GM18511 (cell line): Measurements from ENCODE around the gene NEFH.

Experiments used
- ATAC-seq: cut with Tn5 transposase; IDR thresholded peaks from one replicate; pipeline ENCODE4 v1.9.1; 2021; ENCODE audit warnings: mild to moderate bottlenecking, moderate library complexity; ENCODE audit not compliant: unreplicated experiment

Gene NEFH

DNA sequence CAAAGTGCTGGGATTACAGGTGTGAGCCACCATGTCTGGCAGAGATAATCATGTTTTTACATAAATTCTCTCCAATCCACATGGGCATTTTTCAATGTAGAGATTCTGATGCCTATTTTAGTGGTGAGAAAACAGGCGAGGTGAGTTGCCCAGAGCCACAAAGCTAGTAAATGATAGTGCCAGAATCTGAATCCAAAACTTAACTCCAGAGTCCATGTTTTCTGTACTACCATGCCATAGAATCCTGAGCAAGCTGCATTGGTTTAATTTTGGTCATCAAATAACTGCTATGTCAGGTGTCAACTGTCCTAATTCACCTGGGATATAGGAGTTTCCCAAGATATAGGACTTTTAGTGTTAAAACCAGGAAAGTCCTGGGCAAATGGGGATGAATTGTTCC lies 13.6 kb downstream of the NEFH start:
- no peak for ATAC-seq

DNA sequence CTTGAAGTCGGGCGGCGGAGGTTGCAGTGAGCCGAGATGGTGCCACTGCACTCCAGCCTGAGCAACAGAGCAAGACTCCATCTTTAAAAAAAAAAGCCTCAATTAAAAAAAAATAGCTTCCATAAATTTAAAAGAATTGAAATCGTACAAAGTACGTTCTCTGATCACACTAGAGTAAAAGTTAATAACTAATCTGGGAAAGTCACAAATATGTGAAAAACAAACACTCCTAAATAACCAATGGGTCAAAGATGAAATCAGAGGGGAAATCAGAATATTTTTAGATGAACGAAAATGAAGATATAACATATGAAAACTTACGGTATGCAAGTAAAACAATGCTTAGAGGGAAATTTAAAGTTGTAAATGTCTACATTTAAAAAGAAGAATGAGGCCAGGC lies 19.8 kb downstream of the NEFH start:
- no peak for ATAC-seq

DNA sequence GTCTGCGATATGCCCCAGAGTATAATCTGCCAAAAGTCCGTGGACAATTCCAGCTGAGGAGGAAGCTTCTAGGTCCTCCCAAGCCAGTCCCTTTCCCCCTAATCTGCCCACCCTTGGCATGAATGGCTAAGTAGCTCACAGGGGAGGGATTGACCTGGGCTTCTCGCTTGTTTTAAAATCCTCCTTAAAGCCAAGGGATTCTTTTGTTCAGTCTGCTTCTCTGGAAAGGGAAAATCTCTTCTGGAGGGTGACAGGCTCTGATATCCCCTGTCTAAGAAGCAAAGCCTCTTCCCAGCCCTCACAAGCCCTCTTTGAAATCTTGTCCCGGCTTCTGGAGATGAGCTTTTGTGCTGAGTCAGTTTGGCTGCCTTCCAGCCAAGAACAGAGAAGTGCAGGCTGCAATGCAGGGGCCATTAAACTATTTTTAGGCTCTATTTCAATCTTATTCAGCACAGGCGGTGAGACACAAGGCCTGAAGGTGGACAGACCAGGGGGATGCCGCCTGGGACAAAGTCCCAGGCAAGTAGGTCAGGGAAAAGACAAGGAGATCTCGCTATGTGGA lies 23.9 kb downstream of the NEFH start:
- no peak for ATAC-seq

DNA sequence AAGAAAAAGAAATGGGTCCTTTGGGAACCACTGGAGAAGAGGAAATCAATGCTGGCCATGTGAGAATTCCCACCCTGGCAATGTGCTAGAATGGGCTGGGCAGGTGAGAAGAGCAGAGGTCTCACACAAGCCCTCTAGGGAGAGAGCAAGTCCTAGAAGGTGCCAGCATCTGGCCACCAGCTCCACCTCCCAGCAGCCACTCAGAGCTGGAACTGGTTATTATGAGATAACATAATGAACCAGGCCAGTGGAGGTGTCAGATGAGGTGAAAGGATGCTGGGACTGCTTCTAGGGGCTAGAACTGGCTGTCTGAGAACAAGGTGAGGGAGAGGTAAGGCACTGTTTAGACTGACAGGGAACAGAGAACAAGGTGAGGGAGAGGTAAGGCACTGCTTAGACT lies 29.3 kb downstream of the NEFH start:
- no peak for ATAC-seq

DNA sequence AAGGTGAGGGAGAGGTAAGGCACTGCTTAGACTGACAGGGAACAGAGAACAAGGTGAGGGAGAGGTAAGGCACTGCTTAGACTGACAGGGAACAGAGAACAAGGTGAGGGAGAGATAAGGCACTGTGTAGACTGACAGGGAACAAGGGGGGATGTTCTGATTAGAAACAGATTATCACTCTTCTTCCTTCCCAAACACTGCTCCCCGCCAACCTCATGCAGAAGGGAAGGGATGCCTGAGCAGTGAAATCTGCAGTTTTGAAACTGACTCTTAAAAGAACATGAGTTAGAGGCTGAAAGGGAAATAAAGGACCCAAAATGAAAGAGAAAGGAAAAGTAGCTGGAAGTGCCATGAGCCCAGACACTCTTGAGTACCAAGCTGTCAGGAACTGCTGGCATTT lies 29.8 kb downstream of the NEFH start:
- no peak for ATAC-seq

DNA sequence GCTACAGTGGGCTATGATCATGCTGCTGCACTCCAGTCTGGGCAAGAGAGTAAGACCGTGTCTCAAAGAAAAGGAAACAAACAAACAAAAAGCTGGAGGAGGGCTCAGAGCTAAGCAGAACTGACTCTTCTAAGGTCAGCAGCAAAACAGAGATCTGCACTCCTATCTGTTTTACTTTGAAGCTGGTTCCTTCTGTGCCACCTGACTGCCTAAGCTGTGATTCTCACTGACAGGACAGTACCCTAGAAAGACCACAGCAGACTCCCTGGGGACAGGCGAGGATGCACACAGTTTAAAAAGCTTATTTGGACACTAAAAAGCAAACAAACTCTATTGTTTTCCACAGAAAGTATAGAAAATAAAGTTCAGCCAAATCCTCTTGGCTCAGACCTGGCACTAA lies 30.5 kb downstream of the NEFH start:
- ATAC-seq = no peak

DNA sequence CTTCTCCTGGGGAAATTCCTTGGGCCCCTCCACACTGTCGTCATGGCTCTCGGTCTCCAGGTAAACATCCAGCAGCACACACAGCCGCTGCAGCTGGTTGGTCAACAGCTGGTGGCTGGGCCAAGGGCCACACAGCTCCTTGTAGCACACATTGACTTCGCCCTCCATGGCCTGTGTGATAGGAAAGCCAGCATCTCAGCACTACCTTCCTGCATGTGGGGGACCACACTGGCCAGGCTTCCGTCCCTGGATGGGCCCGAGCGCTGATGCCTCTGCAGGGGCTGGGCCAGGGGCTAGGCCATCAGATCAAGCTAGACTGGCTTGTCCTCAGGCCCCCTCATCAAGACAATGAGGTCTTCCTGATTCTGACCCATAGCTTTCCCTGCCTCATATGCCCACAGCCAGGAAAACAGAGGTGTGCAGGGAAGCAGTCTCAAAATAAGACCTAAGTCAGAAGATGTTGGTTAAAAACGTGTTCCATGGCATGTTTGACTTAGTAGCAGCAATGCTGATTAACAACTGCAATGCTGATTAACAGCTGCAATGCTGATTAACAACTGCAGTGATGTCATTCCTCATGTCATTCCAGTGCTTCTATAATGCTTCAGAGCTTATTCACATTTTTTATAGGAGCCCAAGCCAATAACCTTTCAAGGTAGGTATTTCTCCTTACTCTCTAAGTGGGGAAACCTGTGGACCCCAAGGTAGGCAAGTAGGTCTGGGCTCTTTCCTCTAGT lies 31.3 kb downstream of the NEFH start:
- ATAC-seq = no peak

DNA sequence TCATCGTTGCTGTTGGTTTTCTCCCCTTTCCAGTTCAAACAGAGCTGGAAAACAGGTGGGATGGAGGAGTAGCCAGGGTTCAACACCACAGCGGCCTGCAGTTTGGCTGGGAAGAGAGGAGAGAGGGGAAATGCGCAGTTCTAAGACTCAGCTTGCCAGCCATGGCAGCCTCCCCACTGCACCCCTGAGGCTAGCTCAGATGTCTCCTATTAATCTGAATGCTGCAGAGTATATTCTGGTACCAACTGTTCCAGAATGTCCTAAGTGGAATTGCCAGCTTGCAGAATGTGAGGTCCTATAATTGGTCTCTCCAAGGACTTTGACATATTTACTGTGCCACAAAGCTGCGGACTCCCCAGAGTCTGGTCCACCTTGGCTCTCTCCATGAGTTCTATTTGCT lies 32.0 kb downstream of the NEFH start:
- no peak for ATAC-seq

DNA sequence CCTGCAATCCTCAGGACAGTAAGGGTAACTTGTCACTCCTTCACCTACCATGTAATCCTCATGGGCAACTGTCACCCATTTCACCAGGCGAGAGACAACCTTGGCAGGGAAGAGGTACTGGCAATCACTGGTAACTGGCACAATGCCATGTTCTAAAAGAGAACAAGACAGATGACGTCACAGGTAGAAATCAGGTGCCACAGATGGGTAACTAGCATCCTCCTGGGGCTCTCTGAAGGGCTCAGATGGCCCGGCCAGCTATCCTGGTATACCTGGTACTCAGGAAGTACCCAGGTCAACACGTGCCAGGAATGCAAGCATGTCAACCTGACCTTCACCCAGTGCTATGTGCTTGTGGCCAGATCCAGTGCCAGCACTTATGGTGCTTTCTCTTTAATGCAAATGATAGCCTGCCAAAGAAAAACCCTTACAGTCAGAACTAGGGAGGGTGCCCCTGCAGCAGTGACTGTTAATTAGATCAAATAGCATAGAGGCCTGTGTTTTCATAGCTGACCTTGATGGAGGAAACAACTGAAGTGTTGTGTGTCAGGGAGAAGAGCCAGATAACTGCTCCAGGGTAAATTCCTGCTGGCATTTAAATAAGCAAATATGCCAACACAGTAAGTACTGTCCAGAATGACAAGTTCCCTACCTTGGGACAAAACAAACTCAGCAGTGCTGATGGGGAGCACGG lies 37.3 kb downstream of the NEFH start:
- no peak for ATAC-seq

DNA sequence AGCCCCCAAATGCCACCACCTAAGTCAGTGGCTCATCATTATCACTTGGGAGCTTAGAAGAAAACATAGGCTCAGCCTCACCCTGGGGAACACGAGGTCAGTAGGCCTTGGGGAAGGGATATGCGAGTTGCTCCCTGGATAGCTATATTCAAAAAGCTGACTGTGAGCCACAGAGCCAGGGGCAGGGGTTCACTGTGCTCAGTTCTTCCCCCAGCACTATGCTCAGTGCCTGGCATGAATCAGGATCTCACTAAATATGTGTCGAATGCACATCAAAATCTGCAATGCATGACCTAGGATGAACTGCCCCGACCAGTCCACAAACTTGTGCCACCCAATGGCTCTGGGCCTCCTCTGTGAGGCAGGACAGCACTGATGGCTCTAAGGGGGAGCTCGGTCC lies 38.4 kb downstream of the NEFH start:
- no peak for ATAC-seq

DNA sequence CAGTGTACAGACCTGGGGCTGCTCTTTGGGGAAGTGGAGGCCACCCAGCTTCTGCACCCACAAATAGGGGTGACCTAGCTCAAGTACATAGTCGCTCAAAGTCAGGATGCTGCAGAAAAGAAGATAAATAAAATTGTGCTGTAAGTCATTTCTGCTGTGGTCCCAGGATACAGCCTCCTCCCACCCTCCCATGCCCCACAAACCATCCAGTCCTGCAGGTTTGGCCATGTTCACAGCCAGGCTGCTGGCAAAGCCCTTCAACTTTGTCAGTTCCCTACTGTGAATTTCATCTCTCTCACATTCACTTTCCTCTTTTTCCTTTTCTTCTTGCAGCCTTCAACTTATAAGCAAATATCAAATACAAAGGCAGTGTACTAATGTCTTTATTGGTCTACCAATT lies 40.0 kb downstream of the NEFH start:
- no peak for ATAC-seq

DNA sequence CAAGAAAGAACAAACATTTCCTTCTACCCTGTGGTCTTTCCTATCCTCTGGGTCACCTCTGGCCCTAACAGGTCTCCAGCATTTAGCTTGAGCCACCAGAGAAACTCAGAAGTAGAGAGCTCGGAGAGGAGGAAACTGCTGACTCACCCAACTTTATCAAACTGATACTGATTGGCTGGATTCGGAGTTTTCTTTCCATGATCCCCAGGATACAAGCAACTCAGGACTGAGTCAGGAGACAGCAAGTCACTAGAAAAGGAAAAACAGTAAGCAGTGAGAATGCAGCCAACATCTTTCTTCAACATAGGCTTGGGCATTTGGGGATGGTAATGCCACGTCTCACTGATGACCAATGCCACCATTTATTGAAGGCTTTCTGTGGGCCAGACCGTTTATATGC lies 40.8 kb downstream of the NEFH start:
- no peak for ATAC-seq

DNA sequence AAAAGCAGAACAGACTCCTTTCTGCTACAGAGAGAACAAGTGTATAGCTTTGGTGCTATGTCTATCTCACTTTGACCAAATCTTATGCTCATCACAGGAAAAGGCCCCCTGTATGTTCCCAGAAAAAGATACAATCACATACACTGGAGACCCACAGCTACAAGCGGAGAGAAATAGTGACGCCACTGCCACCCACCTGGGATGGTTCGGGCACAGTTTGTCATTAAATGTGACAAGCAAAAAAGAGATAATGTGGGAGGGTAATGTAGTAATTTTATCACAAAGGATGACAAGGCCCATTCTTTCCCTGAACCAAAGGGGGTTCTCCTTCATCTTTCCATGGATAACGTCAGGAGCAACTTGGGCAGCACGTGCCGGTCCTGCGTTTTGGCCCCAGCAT lies 41.5 kb downstream of the NEFH start:
- no peak for ATAC-seq

DNA sequence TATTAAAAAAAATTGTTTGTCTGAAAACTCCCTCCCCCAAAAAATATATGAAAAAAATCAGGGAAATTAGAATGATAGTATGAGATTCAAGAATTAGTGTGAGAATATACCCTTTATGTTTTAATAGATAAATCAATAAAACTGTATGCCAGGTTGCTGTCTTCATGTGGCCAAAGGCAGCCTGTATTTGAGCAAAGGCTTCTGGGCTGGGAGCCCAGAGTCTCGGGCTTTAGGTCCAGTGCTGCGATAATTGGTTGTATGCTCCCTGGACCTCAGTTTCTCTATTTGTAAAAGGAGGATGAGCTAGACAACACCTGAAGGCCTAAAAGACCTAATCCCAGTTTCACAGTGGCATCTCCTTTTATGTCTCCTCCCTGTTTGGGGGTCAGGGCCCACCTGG lies 43.7 kb downstream of the NEFH start:
- ATAC-seq = no peak

DNA sequence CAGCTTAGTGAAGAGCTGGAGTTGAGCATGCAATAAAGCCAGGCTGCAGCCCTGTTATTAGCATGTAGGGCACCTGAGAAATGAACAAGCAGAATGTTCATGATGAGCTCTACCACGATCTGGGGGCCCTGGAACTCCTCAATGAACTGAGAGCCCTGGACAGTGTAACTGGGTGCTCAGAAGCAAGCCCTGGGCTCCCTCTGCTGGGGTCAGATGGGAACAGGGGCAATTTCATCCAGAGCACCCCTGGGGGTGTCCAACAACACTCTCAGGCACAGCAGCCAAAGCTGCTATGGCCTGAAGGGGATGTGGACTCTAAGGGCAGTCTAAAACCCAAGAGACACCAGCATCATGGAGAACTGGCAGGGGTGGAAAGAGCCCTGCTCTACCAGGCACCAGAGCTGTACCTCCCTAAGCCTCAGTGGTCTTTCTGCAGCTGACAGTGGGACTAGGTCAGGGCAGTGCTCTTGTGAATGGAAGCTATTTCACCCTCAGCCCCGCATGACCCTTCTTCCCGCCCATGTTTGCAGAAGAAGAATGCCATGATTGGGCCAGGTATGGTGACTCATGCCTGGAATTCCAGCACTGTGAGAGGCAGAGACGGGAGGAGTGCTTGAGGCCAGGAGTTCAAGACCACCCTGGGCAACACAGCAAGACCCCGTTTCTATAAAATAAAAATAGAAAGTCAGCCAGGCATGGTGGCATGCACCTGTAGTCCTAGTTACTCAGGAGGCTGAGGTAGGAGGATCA lies 44.6 kb downstream of the NEFH start:
- ATAC-seq = no peak

DNA sequence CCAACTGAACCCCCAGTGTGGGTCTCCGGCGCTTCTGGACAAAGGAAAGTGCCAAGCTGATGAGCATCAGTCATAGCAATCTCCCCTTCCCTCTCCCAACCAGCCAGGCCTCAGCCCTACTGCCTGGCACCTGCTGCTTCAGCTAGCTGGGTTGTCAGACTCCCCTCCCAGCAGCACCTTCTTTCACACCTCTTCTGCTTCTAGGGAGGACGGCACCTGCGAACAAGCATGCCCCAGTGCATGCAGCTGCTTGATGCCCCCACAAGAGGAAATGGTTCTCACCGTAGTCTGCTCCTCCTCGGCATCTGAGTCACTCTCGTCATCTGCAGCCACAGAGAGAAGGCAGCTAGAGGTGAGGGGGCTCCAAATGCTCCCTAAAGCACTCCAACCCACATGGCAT lies 48.1 kb downstream of the NEFH start:
- ATAC-seq = no peak

DNA sequence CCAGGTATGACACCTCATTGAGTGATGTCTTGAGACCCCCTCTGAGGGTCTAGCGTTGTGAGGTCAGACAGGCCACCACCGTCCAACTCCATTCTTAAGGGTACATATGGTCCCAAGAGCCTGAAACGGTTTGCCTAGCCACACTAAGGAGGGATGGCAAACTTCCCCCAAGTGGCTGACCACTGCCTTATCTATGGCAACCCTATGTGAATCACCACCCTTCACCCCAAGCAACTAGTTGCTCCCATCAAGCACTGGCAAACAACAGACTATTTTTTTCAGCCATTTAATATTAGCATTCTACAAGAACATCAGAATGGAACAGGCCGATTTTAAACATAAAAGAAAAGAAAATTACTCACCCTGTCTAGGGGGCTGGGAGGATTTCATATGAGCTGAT lies 50.7 kb downstream of the NEFH start:
- no peak for ATAC-seq

DNA sequence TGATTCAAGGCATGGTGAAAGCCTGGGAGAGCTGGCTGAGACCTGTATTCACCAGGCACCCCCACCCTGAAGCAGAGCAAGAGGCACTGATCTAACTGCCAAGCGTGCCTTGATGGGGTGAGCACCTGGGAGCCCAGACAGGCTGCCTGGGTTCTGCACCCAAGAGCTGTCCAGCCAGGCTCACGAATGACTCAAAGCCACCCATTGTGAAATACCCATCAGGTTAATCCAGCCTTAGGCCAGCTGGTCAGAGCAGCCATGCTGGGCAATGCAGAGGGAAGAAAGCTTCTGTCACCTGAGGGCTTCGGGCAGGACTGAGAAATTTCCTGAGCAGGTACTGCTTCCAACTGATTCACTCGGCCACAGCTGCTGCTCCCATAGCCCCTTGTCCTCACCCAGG lies 51.4 kb downstream of the NEFH start:
- no peak for ATAC-seq

DNA sequence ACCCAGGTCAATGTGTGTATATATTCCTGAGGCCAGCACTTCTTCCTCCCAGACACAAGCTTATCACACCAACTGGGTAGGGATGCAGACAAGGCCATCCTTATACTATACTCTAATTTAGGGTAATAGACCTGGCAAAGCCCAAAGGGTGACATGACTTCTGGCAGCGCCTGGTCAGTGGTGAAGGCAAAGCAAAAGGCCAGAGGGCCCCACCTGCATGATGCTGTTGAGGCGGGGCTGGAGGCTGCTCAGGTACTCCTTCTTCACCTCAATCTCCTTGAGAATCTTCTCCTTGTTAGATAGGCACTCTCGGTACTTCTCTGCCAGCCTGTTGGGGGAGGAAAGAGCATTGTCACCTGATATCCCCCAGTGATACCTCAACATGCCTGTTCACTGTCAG lies 56.4 kb downstream of the NEFH start:
- no peak for ATAC-seq

DNA sequence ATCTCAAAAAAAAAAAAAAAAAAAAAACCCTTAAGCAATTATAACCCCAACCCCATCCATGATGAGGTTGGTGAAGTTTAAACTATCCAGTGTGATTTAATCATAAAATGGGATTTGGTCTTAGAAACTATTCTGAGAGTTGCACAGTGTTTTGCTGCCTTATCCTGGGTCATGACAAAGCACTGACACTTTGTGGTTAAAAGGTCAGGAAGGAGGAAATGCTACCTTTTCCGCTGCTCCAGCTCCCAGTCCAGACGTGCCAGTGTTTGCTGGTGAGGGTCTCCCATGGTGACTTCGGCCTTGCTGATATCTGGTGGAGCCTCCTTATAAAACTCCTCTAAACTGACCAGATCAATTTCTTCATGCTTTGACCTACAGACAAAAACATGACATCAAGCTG lies 59.1 kb downstream of the NEFH start:
- no peak for ATAC-seq
